ENCODE results near the gene PROM1.

Gene PROM1

GRCh38 chr4:15986907-15987306 is 96.9 kb downstream of the PROM1 start:
- DNase-seq (ENCODE audit: low spot score) = no peak

GRCh38 chr4:15983610-15984009 is 100.2 kb downstream of the PROM1 start:
- no peak for DNase-seq (ENCODE audit: low spot score)

GRCh38 chr4:15982842-15983524 is 100.8 kb downstream of the PROM1 start:
- DNase-seq (ENCODE audit: low spot score) = no peak

DNA sequence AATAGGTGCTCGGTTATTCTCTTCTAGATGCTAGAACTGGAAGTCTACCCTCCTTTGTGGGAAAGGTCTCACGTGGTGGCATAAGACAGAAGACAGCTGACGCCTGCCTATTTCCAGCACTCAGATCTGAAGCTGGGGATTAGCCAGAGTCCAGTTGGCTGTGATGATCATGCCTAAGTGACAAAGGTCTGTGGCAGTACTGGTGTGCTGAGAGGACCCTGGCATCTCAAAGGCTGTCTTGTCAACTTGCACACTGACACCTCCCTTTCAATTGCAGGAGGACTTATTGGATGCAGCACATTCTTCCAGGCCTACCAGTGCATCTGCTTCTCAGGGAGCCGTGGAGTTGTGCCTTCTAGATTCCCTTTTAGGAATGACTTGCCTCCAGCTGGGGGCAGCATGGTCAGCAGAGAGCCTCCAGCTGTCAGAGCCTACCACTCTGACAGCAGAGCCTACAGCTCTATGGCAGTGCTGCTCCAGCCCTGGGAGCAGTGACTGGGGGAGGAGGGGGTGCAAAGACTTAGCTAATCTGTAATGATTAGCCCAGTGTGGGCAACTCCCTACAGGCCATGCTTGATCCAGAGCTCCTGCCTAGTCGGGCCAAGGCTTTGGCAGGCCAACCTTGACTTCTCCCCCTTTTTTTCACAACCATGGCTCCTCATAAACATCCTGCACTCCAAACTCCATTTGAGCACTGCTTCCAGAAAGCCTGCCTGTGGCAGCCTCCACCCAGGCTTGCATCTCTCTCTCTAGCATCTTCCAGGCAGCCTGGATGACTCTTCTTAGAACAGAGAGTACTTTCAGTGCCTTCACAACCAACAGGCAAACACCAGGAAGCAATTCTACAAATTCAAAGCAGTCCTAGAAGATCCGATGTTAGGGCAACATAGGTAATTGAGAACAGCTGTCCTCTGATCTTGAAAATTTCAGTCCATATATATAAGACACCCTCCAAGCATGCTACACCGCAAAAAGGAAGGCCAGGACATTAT is 107.1 kb downstream of the PROM1 start:
- DNase-seq (ENCODE audit: low spot score) = peak; percentile 40

- DNase-seq (ENCODE audit: low spot score) = no peak
Observed at GRCh38 chr4:15971068-15971801, 112.6 kb downstream of the PROM1 start.

DNA sequence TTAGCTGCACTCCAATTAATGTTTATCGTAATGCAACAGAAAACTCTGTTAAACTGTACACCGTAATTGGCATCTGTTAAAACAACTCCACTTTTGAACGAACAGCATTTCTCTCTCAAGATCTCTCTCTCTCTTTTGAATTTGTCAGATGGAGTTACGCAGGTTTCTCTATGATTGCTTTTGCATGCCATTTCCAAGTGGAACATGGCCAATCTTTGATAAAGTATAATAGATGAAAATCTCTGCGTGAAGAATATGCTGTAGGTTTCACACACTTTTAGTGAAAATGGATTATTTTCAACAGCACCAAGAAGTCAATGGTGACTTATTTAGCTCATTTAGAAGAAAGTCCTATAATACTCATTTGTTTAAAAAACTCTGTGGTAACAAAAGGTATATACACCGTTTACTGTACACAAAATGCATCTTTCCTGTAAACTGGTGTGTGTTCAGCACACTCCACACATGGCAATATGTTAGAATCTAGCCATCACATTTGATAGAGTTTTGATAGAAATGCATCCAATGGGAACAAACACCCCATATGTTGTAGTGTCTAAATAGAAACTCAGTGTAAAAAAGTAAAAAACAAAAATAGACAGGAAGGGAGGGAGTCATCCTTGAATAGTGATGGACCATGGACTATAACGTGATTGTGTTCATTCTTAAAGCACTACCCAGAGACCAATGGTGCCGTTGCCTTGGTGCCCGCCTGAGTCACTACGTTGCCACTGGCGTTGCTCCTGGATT is 115.1 kb downstream of the PROM1 start:
- no peak for DNase-seq (ENCODE audit: low spot score)

DNA sequence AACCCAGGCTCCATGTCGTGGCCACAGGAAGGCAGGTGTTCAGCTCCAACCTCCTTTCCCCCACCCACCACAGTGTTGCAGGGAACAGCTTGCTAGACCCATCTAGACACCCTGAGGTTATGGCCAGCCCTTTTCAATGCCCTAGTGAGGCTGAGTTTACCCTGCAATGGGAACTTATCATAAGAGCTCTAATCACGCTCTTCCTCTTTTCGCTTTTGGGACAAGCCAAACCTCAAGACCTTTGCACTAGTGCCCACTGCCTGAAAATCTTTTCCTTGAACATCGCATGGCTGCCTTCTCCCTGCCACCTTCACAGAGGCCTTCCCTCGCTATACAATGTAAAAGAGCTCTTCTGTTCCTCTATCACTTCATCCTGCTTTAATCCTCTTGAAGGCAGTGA is 118.5 kb downstream of the PROM1 start:
- DNase-seq (ENCODE audit: low spot score) = no peak

- DNase-seq (ENCODE audit: low spot score) = peak; percentile 51
Observed at GRCh38 chr4:15964159-15964558, 119.7 kb downstream of the PROM1 start.

GRCh38 chr4:15963576-15963975 is 120.2 kb downstream of the PROM1 start:
- no peak for DNase-seq (ENCODE audit: low spot score)

- peak; percentile 82 for DNase-seq (ENCODE audit: low spot score)
Observed at GRCh38 chr4:15963001-15963451, 120.8 kb downstream of the PROM1 start, which contains the start of gene FGFBP2. TSS of gene FGFBP2 (minus strand) at chr4:15963175. CDS start at chr4:15963129, 46 bp downstream.

DNA sequence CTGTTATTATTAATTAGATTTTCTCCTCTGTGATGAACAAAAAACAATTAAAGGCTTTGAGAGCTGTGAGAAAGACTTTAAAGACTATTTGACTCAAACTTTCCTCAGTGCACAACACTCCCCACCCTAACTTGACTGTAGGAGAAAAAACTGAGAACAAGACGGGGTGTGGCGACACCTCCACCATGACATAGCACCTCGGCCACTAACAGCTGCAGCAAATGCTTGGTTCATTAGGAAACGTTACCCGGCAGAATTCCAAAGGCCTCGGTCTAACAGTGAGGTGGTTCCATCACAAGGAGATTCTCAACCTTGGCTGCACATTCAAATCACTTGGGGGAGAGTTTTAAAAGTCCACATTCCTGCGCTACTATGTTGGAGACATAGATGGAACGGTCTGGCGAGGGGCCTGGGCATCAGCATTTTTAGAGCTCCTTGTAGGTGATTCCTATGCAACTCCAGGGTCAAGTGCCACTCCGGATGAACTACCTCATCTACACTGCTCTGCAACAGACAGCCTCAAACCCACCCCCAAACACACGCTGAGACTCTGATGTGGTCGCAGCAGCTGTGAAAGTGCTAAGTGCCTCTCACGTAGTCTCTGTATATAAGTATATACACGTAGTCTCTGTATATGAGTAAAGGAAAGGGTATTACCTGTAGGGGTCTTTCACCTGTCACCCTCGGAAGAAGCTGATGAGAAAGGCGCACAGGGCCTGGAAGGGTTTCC is 121.9 kb downstream of the PROM1 start:
- DNase-seq (ENCODE audit: low spot score) = no peak

- no peak for DNase-seq (ENCODE audit: low spot score)
Observed at GRCh38 chr4:15958562-15958961, 125.3 kb downstream of the PROM1 start.

GRCh38 chr4:15956179-15956850 is 127.5 kb downstream of the PROM1 start:
- DNase-seq (ENCODE audit: low spot score) = peak; percentile 80

- DNase-seq (ENCODE audit: low spot score) = peak; percentile 52
Observed at GRCh38 chr4:15955670-15956069, 128.2 kb downstream of the PROM1 start.

GRCh38 chr4:15953625-15954024 is 130.2 kb downstream of the PROM1 start:
- DNase-seq (ENCODE audit: low spot score) = no peak

- no peak for DNase-seq (ENCODE audit: low spot score)
Observed at GRCh38 chr4:15951781-15952180, 132.0 kb downstream of the PROM1 start.

GRCh38 chr4:15948826-15949225 is 135.0 kb downstream of the PROM1 start:
- DNase-seq (ENCODE audit: low spot score) = no peak

GRCh38 chr4:15947684-15948083 is 136.1 kb downstream of the PROM1 start:
- DNase-seq (ENCODE audit: low spot score) = no peak

DNA sequence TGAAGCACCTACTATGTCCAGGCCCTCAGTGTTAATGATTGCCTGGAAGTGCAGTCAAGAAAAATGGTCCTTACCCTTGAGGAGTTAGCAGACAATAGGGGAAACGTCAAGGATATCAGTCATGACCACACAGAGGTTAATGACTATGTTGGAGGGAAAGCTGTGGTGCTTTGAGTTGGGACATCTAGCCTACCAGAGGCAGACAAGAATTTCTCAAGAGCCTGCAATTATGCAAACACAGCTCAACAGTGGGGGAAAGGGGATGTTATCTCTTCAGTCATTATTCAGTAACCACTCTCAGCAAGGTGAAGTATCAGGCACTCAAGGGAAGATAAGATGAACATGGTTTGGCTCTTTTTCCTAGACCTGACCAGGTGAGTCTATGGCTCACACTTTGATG is 138.3 kb downstream of the PROM1 start:
- DNase-seq (ENCODE audit: low spot score) = no peak

GRCh38 chr4:15944895-15945294 is 138.9 kb downstream of the PROM1 start:
- DNase-seq (ENCODE audit: low spot score) = no peak
